ENCODE results near the gene NEK5.

GRCh38 chr13:51999921-52000320, 129.0 kb downstream of the NEK5 start:
- no peak for TF ChIP-seq POLR2AphosphoS5 (IDR thresholded peaks at IDR 0.05; ENCODE audit: insufficient read depth, low read depth, low read length)
- TF ChIP-seq CTCF (IDR thresholded peaks at IDR 0.05; ENCODE audit: extremely low read depth in 1 of 2, insufficient read depth in 1 of 2, low read depth in 1 of 2, low read length in 2 of 2) = no peak
- TF ChIP-seq POLR2A (IDR thresholded peaks at IDR 0.05; ENCODE audit: low read depth, low read length) = no peak
- no peak for TF ChIP-seq EZH2 (IDR thresholded peaks at IDR 0.05; ENCODE audit: borderline replicate concordance, low read depth, low read length, severe bottlenecking)
- no peak for TF ChIP-seq MAX (IDR thresholded peaks at IDR 0.05; ENCODE audit: insufficient read depth, insufficient read length)
- no peak for TF ChIP-seq JUN (IDR thresholded peaks at IDR 0.05; ENCODE audit: borderline replicate concordance, insufficient read depth, insufficient read length, low read depth)
- no peak for TF ChIP-seq GATA2 (IDR thresholded peaks at IDR 0.05; ENCODE audit: insufficient read depth, insufficient read length, low read depth, low read length)
- TF ChIP-seq FOS (IDR thresholded peaks at IDR 0.05; ENCODE audit: borderline replicate concordance, insufficient read depth, low read length) = no peak
- TF ChIP-seq MYC (IDR thresholded peaks at IDR 0.05; ENCODE audit: low read depth, low read length) = no peak

Measured in endothelial cell of umbilical vein (primary cell).